ENCODE measurements around the gene PMVK. TPM values are rescaled to one million over a fixed set of nuclear protein-coding genes. Genes with fewer than 3 reads are reported as not detected.

Gene PMVK
- total RNA-seq, 2 donors from 2014 or later, result 38.6 to 66.9 TPM

DNA sequence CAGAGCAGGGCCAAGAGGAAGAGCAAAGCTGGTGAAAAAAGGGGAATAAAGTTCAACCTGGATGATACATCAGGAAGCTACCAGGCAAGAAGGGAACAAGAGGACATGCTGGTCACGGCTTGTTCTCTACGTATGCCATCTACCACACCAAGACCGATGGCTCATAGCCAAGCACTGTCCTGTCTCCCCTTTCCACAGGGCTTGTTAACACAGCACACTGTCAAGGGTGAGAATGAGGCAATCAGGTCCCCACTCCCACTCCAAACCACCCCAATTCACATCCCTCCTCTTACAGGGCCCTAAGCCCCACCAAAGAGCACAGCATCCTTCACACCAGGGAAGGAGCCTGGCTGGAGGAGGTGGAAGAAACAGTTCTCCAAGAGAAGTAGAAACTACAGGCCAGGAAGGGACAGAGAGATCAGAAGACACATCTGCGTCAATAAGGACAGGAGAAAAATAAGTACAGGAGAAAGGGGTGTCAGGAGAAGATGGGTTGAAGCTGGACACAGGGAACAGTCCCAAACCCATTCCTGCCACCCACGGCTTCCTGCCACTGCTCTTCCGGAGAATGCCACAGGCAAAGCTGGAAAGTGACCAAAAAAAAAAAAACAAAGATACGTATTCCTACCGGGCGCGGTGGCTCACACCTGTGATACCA lies 35.0 kb upstream of the PMVK start:
- Mint-ChIP-seq H3K4me3 (no peak overlapping the region), H3K27ac (peak overlapping the region; percentile 94), H3K9me3 (no peaks in the 10 kb centered on the region), H3K27me3 (no peaks in the 10 kb centered on the region), H3K4me1 (peaks cover 27% of the 10 kb centered on the region), H3K36me3 (ENCODE audit: low read depth) (peaks cover 52% of the 10 kb centered on the region)
- ATAC-seq (replicated peaks), result no peak

DNA sequence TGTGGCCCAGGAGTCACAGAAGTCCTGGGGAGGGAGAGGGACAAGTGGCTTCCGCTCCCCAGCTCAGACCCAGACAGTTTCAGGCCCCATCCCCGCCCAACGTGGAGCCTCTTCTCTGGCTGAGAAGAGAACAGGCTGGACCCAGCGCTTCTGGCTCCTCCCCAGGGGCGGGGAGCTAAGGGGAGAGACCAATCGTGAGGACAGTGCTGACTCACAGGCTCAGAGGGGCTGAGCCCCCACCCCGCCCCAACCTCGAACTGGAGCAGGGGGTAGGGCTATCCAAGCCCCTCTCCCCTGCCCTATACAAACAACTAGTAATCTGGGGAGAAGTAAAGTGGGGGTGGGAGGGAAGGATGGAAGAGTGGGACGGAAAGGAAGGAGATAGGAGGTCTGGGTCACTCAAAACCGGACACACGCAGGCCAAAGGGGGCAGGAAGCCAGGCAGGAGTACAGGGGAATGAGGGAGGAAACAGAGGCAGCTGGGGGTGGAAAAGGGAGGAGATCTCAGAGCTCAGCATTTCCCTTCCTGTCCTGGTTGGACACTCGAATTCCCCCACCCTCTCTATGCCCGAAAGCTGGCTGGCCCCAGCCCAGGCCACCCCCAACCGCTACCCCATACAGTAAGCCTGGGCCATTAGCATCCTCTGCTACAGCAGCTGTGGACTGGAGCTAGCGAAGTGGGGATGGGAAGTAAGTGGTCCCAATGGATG lies 34.3 kb upstream of the PMVK start, which contains the start of gene SHC1:
Gene SHC1 (minus strand): TSS at position 117 of the 710 bp plus-strand sequence. CDS start 221 bp downstream, outside the sequence.
- no peaks in the 10 kb centered on the region for H3K27me3 Mint-ChIP-seq
- H3K36me3 Mint-ChIP-seq (ENCODE audit: low read depth), result peaks cover 56% of the 10 kb centered on the region
- H3K4me1 Mint-ChIP-seq, result peaks cover 26% of the 10 kb centered on the region
- peak within 1 kb of the TSS; percentile 27 for H3K4me3 Mint-ChIP-seq
- ATAC-seq (replicated peaks), result no peak
- H3K27ac Mint-ChIP-seq, result peak within 1 kb of the TSS; percentile 94
- H3K9me3 Mint-ChIP-seq, result no peaks in the 10 kb centered on the region

DNA sequence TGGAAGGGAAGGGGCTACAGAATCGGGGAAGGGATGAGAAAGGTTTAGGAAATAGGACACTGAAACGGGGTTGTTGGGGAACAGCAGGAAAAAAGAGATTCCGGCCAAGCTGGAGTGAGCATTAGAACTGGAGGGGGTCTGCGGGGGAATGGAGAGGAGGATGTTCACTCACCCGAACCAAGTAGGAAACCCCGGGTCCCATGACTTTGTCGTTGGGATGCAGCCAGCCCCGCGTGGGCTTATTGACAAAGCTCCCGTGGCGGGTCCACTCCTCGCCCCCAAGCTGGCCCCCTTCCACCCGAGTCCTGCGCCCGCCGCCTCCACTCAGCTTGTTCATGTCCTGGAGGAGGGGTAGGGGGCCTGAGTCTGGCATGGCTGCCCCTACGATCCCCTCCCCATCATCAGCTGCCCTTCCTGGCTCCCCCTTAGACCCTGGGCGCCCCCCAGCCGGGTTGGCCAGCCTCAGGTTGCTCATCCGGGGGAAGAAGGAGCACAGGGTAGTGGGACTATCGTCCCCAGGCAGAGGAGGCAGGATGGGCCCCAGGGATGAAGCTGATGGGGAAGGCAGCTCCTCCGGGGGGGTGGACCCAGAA lies 33.4 kb upstream of the PMVK start:
- Mint-ChIP-seq H3K9me3 (no peaks in the 10 kb centered on the region), H3K27ac (peak overlapping the region; percentile 94), H3K27me3 (no peaks in the 10 kb centered on the region), H3K4me1 (peaks cover 26% of the 10 kb centered on the region), H3K36me3 (ENCODE audit: low read depth) (peaks cover 65% of the 10 kb centered on the region), H3K4me3 (peak overlapping the region; percentile 27)
- no peak for ATAC-seq (replicated peaks)

DNA sequence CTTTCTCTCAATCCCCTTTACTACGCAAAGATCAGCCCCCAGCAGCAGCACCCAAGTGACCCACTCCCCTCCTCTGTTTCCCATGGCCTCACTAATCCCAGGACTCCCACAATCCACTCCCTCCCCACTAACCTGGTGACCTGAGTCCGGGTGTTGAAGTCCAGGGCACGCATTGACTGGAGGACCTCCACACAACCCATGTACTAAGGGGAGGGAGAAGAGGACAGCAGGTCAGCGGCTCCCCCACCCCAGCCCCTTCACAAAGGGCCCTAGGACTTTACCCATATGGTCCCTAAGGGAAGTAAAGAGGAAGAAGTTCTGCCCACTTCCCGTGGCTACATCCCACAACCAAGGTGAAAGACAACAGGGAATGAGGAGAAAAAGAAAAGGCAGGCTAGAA lies 32.7 kb upstream of the PMVK start:
- peak overlapping the region; percentile 27 for H3K4me3 Mint-ChIP-seq
- H3K4me1 Mint-ChIP-seq, result peaks cover 26% of the 10 kb centered on the region
- H3K36me3 Mint-ChIP-seq (ENCODE audit: low read depth), result peaks cover 72% of the 10 kb centered on the region
- no peaks in the 10 kb centered on the region for H3K27me3 Mint-ChIP-seq
- no peak for ATAC-seq (replicated peaks)
- H3K27ac Mint-ChIP-seq, result peak overlapping the region; percentile 94
- no peaks in the 10 kb centered on the region for H3K9me3 Mint-ChIP-seq

DNA sequence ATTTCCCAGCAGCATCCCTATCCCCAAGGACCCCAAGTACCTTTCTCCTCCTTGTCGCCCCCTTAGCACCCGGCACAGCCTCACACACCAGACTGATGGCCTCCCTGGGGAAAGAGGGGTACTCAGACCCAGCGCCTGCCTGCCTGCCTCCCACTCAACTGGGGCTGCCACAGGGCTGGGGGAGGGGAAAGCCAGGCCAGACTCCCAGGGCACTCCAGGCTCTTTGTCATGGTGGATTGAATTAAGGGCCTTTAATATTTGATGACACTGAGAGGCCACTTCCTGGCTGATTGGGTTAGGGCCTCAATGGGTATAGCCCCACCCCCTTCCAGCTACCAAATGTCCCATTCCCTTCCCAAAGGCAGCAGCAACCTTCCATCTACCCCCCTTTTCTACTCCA lies 32.2 kb upstream of the PMVK start:
- ATAC-seq (replicated peaks), result no peak
- no peaks in the 10 kb centered on the region for H3K9me3 Mint-ChIP-seq
- peak overlapping the region; percentile 94 for H3K27ac Mint-ChIP-seq
- peaks cover 77% of the 10 kb centered on the region for H3K36me3 Mint-ChIP-seq (ENCODE audit: low read depth)
- no peaks in the 10 kb centered on the region for H3K27me3 Mint-ChIP-seq
- H3K4me3 Mint-ChIP-seq, result peak overlapping the region; percentile 27
- peaks cover 29% of the 10 kb centered on the region for H3K4me1 Mint-ChIP-seq

DNA sequence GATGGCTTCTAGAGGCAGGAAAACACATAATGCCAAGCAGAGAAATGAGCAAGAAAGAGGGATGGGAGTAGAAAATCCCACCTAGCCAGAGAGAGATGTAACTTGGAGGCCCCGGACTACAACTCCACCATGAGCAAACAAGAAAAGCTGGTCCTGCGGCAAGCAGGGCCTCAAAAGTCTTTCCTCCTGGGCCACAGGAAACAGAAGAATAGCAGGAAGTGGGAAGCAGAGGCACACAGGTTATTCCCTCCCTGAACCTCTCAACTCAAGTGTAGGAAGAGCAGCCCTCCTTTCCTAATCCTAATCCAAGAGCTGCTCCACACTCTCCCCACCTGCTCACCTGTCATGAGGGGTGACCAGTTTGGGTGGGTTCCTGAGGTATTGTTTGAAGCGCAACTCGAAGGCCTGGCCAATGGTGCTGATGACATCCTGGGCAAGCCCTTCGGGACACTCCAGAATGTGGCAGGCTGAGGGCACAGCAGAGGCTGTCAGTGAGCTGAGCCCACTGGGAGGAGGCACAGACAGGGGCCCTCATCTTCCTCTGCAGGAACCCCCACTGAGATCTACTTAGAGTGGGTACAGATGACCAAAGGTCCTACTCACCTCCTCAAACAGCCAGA lies 30.9 kb upstream of the PMVK start:
- Mint-ChIP-seq H3K36me3 (ENCODE audit: low read depth) (peaks cover 84% of the 10 kb centered on the region), H3K4me1 (peaks cover 29% of the 10 kb centered on the region)

DNA sequence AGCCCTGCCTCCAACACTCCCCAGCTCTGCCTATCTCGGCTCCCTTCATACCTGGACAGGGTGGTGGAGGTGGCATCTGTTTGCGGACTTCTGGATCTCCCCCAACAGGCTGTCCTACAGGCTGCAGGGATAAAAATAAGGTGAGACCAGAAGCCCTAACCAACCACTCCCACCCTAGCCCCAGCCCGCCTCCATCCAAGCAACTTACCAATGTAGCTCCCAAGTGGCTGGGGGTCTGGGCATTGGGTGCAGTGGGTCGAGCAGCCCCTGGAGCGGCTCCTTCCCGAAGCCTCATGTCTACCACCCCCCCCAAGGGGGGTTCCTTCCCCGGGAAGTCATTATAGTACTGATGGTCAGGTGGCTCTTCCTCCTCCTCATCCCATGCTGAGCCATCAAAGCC lies 29.6 kb upstream of the PMVK start:
- H3K4me3 Mint-ChIP-seq, result no peak overlapping the region
- H3K27ac Mint-ChIP-seq, result no peak overlapping the region
- H3K9me3 Mint-ChIP-seq, result no peaks in the 10 kb centered on the region
- ATAC-seq (replicated peaks), result no peak
- peaks cover 19% of the 10 kb centered on the region for H3K4me1 Mint-ChIP-seq
- no peaks in the 10 kb centered on the region for H3K27me3 Mint-ChIP-seq
- H3K36me3 Mint-ChIP-seq (ENCODE audit: low read depth), result peaks cover 83% of the 10 kb centered on the region

More for the DNA sequence above, 30.9 kb upstream of the PMVK start:
- Mint-ChIP-seq H3K27me3 (no peaks in the 10 kb centered on the region), H3K9me3 (no peaks in the 10 kb centered on the region), H3K4me3 (no peak overlapping the region), H3K27ac (peak overlapping the region; percentile 30)
- no peak for ATAC-seq (replicated peaks)

DNA sequence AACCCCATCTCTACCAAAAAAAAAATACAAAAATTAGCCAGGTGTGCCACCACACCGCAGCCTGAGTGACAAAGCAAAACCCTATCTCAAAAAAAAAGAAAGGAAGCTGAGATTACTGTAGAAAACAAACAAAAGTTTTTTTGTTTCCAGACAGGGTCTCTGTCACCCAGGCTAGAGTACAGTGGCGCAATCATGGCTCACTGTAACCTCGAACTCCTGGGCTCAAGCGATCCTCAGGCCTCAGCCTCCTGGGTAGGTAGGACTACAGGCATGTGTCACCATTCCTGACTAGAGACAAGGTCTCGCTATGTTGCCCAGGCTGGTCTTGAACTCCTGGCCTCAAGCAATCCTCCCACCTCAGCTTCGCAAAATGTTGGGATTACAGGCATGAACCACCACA lies 27.8 kb upstream of the PMVK start:
- peak overlapping the region; percentile 87 for H3K27ac Mint-ChIP-seq
- H3K4me1 Mint-ChIP-seq, result peaks cover 10% of the 10 kb centered on the region
- no peaks in the 10 kb centered on the region for H3K9me3 Mint-ChIP-seq
- no peak for ATAC-seq (replicated peaks)
- H3K36me3 Mint-ChIP-seq (ENCODE audit: low read depth), result peaks cover 95% of the 10 kb centered on the region
- no peak overlapping the region for H3K4me3 Mint-ChIP-seq
- H3K27me3 Mint-ChIP-seq, result no peaks in the 10 kb centered on the region

DNA sequence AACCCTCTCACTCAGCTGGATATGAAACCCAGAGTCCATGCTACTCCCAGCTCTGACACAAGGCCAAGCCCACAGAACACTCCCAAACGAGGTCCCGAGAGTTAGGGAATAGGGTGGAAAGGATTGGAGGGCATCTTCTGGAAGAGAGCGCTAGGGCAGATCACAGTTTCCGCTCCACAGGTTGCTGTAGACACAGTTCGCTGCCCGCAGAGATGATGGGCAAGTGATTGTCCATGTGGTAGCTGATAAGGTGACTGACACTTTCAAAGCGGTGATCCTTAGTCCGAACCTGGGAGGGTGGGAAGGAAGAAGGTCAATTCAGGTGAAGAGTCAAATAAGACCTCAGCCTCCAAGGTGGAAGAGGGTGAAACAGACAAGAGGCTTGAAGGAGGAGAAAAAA lies 27.1 kb upstream of the PMVK start:
- no peak for ATAC-seq (replicated peaks)
- peaks cover 6% of the 10 kb centered on the region for H3K4me1 Mint-ChIP-seq

DNA sequence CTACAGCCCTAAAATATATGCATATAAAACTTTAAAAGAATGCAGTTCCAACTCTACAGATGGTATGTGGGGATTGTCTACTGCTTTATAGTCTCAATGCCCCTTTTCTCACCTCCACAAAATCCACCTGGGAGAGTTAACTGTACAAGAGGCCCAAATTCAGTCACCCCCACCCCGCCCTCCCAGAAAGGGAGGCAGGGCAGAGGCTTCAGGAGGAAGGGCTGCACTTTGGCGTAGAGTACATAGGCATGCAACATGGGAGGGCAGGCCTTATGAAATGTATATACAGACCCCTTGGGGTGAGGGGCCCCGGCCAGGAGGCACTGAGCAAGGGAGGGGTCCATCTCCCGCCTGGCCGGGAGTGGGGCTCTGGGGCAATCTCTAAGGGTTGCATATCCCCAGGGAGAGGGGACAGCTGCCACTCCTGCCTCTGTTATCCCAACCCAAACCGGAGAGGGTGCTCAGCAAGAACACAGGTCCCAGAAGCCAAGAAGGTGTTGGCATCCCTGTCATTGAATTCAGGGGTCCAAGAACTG lies 26.3 kb upstream of the PMVK start:
- Mint-ChIP-seq H3K9me3 (no peaks in the 10 kb centered on the region), H3K4me1 (peaks cover 6% of the 10 kb centered on the region), H3K36me3 (ENCODE audit: low read depth) (peaks cover 95% of the 10 kb centered on the region), H3K27ac (peak overlapping the region; percentile 87), H3K4me3 (peak overlapping the region; percentile 95), H3K27me3 (no peaks in the 10 kb centered on the region)
- ATAC-seq (replicated peaks), result no peak

More for the DNA sequence above, 27.1 kb upstream of the PMVK start:
- H3K4me3 Mint-ChIP-seq, result peak overlapping the region; percentile 95
- no peaks in the 10 kb centered on the region for H3K27me3 Mint-ChIP-seq
- H3K9me3 Mint-ChIP-seq, result no peaks in the 10 kb centered on the region
- peaks cover 95% of the 10 kb centered on the region for H3K36me3 Mint-ChIP-seq (ENCODE audit: low read depth)
- peak overlapping the region; percentile 87 for H3K27ac Mint-ChIP-seq

DNA sequence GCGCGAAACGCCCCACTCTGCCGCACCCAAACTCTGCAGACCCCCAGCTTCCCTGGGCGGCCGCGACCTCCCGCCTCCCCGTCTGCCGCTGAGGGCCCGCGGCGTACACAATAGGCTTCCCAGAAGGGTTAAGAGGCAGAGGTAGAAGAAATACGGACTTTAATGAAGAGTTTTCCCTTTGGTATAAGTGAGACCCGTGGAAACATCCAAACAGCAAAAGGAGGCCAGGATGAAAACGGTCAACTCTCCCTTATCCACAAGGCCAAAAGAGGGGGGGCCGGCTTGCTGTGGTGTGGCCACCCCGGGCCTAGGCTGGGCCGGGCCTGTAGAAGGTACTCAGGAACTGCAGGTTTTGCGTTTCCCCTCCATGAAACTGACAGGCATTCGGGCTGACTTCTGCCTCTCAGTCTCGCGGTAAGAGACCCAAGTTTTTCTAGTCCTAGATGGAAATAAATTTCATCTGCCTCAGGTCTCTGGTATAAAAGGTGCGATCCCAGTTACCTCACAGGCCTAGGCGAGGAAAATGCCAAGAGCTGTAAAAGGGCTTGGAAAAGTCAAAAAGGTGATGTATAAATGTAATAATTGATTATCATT lies 25.7 kb upstream of the PMVK start:
- no peaks in the 10 kb centered on the region for H3K27me3 Mint-ChIP-seq
- peaks cover 95% of the 10 kb centered on the region for H3K36me3 Mint-ChIP-seq (ENCODE audit: low read depth)
- peak; percentile 6 for ATAC-seq (replicated peaks)
- H3K4me1 Mint-ChIP-seq, result peaks cover 7% of the 10 kb centered on the region
- H3K4me3 Mint-ChIP-seq, result peak overlapping the region; percentile 95
- H3K27ac Mint-ChIP-seq, result peak overlapping the region; percentile 87
- no peaks in the 10 kb centered on the region for H3K9me3 Mint-ChIP-seq

DNA sequence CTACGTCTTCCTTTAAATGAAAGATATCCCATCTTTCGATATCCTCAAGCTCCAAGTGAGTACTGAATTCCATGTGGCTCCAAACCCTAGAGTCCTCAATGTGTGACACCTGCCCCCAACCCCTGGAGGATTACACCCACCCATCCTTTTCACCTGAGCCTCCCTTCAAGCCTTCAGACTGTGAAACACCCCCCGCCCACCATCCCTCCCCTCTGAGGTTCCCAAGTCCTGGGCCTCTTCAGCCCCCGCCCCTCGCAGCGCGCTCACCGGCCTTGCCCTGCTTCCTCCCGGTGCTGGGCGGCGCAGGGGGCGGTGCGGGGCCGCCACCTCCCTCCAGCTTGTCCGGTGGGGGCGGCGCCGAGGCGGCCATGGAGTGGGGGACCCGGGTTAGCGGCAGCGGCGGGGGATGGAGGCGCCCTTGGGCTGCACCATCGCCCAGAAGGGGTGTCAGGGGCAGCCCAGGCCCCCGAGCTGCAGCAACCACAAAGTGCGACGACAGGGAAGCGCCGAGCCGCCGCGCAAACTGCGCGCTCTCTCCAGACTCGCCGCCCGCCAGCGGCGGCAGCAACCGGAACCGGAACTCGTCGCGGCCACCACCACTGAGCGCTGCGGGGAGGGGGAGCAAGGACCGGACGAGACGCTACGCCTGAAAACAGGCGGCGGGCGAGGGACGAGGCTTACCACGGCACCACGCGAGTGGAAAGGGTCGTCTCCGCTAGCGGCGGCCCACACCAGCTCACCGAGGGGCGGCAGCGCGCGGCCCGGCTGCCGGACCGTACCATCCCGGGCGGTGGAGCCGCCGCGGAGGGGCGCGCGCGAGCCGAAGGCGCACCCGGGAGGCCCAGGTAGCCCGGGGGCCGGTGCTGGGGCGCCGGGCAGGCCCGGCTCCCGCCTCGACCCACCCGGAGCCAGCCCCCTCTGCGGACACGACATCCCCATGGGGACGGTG lies 25.0 kb upstream of the PMVK start, which contains the start of gene PYGO2:
Gene PYGO2 (minus strand): TSS at position 576 of the 949 bp plus-strand sequence. CDS start 206 bp downstream, at position 370.
- peak; percentile 90 for ATAC-seq (replicated peaks)
- H3K27ac Mint-ChIP-seq, result peak within 1 kb of the TSS; percentile 88
- peaks cover 10% of the 10 kb centered on the region for H3K4me1 Mint-ChIP-seq
- H3K27me3 Mint-ChIP-seq, result no peaks in the 10 kb centered on the region
- H3K4me3 Mint-ChIP-seq, result peak within 1 kb of the TSS; percentile 95
- H3K36me3 Mint-ChIP-seq (ENCODE audit: low read depth), result peaks cover 93% of the 10 kb centered on the region
- H3K9me3 Mint-ChIP-seq, result no peaks in the 10 kb centered on the region

Data from activated T-helper 17 cell treated with anti-CD3 and anti-CD28 coated beads, Interleukin-2, amount 50 U/mL, for 72 hours (primary cell).